Gastroesophageal sphincter (tissue), 4 donors: ENCODE measurements around the gene MPP2. TPM values are rescaled to one million over a fixed set of nuclear protein-coding genes. Genes with fewer than 3 reads are reported as not detected.

Experiments used
- ATAC-seq: fragments of 150-250 bp; one replicate; pipeline ENCODE4 v1.9.1; 2016; ENCODE audit warnings: mild to moderate bottlenecking, moderate library complexity
- H3K27ac ChIP-seq, 4 donors: fragments of 200-600 bp; sonication (generic) in 3 of 4; 1 replicate in 3 of 4; 2 replicates in 1 of 4; pipeline ENCODE4 v1.5.1; 2016 to 2019
- H3K27me3 ChIP-seq: fragments of 200-600 bp; sonication (generic); one replicate; pipeline ENCODE4 v1.5.1; 2019
- H3K36me3 ChIP-seq, 2 donors: fragments of 200-600 bp; sonication (generic); one replicate each; pipeline ENCODE4 v1.5.1; 2019; ENCODE audit warnings: control low read depth in 1 of 2
- H3K4me1 ChIP-seq, 3 donors: fragments of 200-600 bp; sonication (generic); 1 replicate in 2 of 3; 2 replicates in 1 of 3; pipeline ENCODE4 v1.5.1; 2016 to 2019; ENCODE audit warnings: control low read depth in 2 of 3
- H3K4me3 ChIP-seq, 2 donors: fragments of 200-600 bp; sonication (generic); one replicate each; pipeline ENCODE4 v1.5.1; 2019; ENCODE audit warnings: mild to moderate bottlenecking in 1 of 2, moderate library complexity in 1 of 2
- H3K9me3 ChIP-seq, 3 donors: fragments of 200-600 bp; sonication (generic); one replicate each; pipeline ENCODE4 v1.5.1; 2017 to 2019; ENCODE audit warnings: control low read depth in 2 of 3
- EP300 ChIP-seq: sonication (generic); formaldehyde crosslinking; IDR thresholded peaks from one replicate; pipeline ENCODE4 v1.6.1; 2017; ENCODE audit warnings: antibody characterized with exemption, mild to moderate bottlenecking
- POLR2A ChIP-seq, 2 donors: fragments of 450-650 bp; IDR thresholded peaks; one replicate each; pipeline ENCODE4 v1.6.1; 2017; ENCODE audit warnings: antibody characterized with exemption in 2 of 2, mild to moderate bottlenecking in 2 of 2, moderate library complexity in 1 of 2
- POLR2AphosphoS5 ChIP-seq: sonication (generic); formaldehyde crosslinking; IDR thresholded peaks from one replicate; pipeline ENCODE4 v1.6.1; 2017; ENCODE audit warnings: antibody characterized with exemption
- WGBS, 2 donors: methylation state at CpG; one replicate each; pipeline ENCODE4 v1.1.5; 2018; ENCODE audit warnings: low coverage in 1 of 2; 5-methylcytosine and 5-hydroxymethylcytosine counted together
- total RNA-seq, 4 donors: library from RNA; depleted of rRNA; stranded (reverse); fragments of >200 nt; gene quantifications; one replicate each; pipeline ENCODE4 v1.1.0, GENCODE V29; 2016
- TF ChIP-seq, protein P1 (sequence below), 4 experiments: fragments of 200-600 bp in 2 of 4; fragments of 450-650 bp in 2 of 4; sonication (generic) in 1 of 4; IDR thresholded peaks; one replicate each; pipeline ENCODE4 v1.5.1; 2017 to 2019; ENCODE audit warnings: antibody characterized with exemption in 4 of 4, mild to moderate bottlenecking in 2 of 4, moderate library complexity in 2 of 4

Gene MPP2
- total RNA-seq, 4 donors from 2014 or later: 6.3 to 20.9 (median 15.1) TPM

DNA sequence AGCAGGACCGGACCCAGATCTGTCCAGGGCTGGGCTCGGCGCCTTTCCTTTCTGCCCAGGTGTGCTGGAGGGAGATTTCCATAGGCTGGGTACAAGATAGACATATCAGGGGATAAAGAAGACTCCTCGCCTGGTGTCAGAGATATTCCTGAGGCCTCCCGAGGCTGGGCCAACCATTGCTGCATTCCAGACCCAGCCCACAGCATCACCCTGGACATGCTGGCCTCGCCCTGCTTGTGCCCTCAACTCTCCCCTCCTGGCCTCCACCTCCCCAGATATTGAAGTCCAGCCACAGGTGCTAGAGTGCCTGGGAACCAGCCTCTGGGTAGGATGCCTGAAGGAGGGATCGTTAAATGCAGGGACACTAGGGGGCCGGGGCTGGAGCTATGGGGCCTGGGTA, 58.2 kb downstream of the MPP2 start:
- ATAC-seq: no peak
- 80% methylated on average over 1 of the region's 8 CpGs; no CpG with 5 or more reads in 1 of the 2 donors for WGBS, 2 donors
- peaks cover 18% of the 10 kb centered on the region for H3K27me3 ChIP-seq
- H3K4me3 ChIP-seq: no peak overlapping the region
- TF ChIP-seq EP300 (no peak), POLR2AphosphoS5 (no peak), POLR2A (IDR thresholded peaks at IDR 0.05) (no peak)
- TF ChIP-seq, protein P1, sequence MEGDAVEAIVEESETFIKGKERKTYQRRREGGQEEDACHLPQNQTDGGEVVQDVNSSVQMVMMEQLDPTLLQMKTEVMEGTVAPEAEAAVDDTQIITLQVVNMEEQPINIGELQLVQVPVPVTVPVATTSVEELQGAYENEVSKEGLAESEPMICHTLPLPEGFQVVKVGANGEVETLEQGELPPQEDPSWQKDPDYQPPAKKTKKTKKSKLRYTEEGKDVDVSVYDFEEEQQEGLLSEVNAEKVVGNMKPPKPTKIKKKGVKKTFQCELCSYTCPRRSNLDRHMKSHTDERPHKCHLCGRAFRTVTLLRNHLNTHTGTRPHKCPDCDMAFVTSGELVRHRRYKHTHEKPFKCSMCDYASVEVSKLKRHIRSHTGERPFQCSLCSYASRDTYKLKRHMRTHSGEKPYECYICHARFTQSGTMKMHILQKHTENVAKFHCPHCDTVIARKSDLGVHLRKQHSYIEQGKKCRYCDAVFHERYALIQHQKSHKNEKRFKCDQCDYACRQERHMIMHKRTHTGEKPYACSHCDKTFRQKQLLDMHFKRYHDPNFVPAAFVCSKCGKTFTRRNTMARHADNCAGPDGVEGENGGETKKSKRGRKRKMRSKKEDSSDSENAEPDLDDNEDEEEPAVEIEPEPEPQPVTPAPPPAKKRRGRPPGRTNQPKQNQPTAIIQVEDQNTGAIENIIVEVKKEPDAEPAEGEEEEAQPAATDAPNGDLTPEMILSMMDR (IDR thresholded peaks at IDR 0.05): no peak
- H3K27ac ChIP-seq: no peak overlapping the region
- peaks cover 0 to 19% (median 4%) of the 10 kb centered on the region in 3 donors for H3K4me1 ChIP-seq
- H3K9me3 ChIP-seq: no peaks in the 10 kb centered on the region
- no peaks in the 10 kb centered on the region for H3K36me3 ChIP-seq

DNA sequence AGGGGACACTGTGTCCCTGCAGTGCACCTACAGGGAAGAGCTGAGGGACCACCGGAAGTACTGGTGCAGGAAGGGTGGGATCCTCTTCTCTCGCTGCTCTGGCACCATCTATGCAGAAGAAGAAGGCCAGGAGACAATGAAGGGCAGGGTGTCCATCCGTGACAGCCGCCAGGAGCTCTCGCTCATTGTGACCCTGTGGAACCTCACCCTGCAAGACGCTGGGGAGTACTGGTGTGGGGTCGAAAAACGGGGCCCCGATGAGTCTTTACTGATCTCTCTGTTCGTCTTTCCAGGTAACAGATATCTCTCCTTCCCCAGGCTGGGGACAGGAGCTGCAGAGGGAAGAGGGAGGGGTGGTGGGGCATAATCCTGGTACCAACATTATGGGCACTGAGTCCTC, 58.7 kb downstream of the MPP2 start:
- 47% methylated on average over 3 of the region's 10 CpGs; no CpG with 5 or more reads in 1 of the 2 donors for WGBS, 2 donors
- no peak for ATAC-seq
- H3K4me3 ChIP-seq: no peak overlapping the region

DNA sequence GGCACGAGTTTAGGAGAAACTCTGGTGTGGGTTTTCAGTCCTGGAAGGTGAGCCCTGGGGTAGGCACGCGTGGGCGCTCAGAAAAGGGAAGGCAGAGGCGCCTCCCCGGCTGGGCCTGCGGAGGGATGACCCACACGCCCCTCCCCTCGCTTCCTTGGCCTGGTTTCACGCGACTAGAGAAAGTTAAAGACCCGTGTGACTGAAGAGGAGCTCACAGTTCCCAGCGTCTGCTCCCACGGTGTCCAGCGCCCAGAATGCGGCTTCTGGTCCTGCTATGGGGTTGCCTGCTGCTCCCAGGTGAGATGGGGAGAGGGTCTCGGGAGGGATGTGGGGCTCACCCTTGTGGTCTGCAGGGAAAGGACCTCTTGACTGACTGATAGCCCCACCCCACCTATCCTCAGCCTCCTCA, 60.4 kb downstream of the MPP2 start, which contains the start of gene CD300LG:
Gene CD300LG, plus strand, starts transcription at position 214 of the 409 bp plus-strand sequence. Its CDS starts 41 bp downstream, at position 255.
- no peaks in the 10 kb centered on the region for H3K9me3 ChIP-seq
- H3K27ac ChIP-seq: peak within 1 kb of the TSS in 2 of 4 donors; percentile 12 to 39
- peaks cover 0 to 22% (median 4%) of the 10 kb centered on the region in 3 donors for H3K4me1 ChIP-seq
- no peak for TF ChIP-seq EP300
- TF ChIP-seq, protein P1 (IDR thresholded peaks at IDR 0.05): no peak
- TF ChIP-seq POLR2AphosphoS5: no peak
- no peak for TF ChIP-seq POLR2A (IDR thresholded peaks at IDR 0.05)
- H3K4me3 ChIP-seq: peak within 1 kb of the TSS in 1 of 2 donors; percentile 23
- no peaks in the 10 kb centered on the region for H3K36me3 ChIP-seq
- peaks cover 3% of the 10 kb centered on the region for H3K27me3 ChIP-seq
- no peak for ATAC-seq
- WGBS, 2 donors: 47 to 63% methylated on average over 3 to 13 of the region's 17 CpGs

More for the DNA sequence above, 58.7 kb downstream of the MPP2 start:
- Histone ChIP-seq H3K27ac (no peak overlapping the region), H3K9me3 (no peaks in the 10 kb centered on the region), H3K4me1 (peaks cover 0 to 19% (median 4%) of the 10 kb centered on the region in 3 donors), H3K27me3 (peaks cover 13% of the 10 kb centered on the region), H3K36me3 (no peaks in the 10 kb centered on the region)
- no peak for TF ChIP-seq POLR2A (IDR thresholded peaks at IDR 0.05)
- TF ChIP-seq EP300: no peak
- TF ChIP-seq POLR2AphosphoS5: no peak
- TF ChIP-seq, protein P1 (IDR thresholded peaks at IDR 0.05): no peak

DNA sequence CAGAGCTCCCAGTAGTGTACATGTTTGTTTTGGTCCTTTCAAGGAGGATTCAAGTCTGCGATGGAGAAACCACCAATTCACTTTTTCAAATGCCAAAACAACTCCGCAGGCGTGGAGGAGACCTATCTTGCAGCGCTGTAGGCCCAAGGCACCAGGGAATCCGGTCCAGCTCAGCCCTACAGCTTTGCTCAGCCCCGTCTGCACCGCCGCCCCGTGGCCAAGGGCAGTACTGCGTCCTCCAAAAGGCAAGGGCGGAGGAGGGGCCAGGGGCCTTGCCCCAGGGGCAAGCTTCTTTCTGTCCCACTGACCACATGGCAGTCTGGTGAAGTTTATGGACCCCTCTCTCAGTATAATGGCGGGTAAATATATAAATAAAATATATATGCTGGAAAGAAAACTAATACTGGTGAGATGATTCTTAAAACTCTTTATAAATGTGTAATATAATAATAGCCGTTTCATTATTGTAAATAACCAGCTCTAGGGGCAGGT, 61.1 kb downstream of the MPP2 start:
- 17 to 20% methylated on average over 2 to 5 of the region's 13 CpGs for WGBS, 2 donors
- H3K27me3 ChIP-seq: no peaks in the 10 kb centered on the region
- peak overlapping the region in 2 of 4 donors; percentile 9 to 39 for H3K27ac ChIP-seq
- no peaks in the 10 kb centered on the region for H3K36me3 ChIP-seq
- peak; percentile 95 for ATAC-seq
- no peak overlapping the region for H3K4me3 ChIP-seq
- H3K4me1 ChIP-seq: peaks cover 0 to 29% (median 4%) of the 10 kb centered on the region in 3 donors
- no peaks in the 10 kb centered on the region for H3K9me3 ChIP-seq
- TF ChIP-seq, protein P1 (IDR thresholded peaks at IDR 0.05): peak in 3 of 4 experiments; percentile 93 to 99 (median 98)
- TF ChIP-seq POLR2A (IDR thresholded peaks at IDR 0.05) (no peak), POLR2AphosphoS5 (peak; percentile 19), EP300 (no peak)

DNA sequence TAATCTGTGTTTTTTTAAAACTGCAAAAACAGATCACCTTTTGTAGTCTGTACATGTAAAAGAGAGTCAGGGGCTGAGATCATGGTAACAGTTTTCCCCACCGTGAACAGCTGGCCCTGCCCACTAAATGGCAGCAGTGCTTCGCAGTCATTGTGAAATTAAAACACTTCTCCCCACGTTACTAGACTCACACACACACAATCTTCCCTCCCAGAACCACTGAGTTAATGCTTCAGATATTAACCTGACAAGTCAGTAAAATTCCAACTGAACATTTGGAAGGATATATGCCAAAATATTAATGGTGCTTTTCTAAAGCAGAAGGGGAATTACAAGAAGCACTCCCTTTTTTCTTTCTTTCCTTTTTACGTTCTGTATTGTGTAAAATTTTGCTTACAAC, 61.6 kb downstream of the MPP2 start:
- Histone ChIP-seq H3K4me3 (no peak overlapping the region), H3K27ac (peak overlapping the region in 2 of 4 donors; percentile 9 to 39), H3K27me3 (no peaks in the 10 kb centered on the region), H3K9me3 (no peaks in the 10 kb centered on the region), H3K36me3 (no peaks in the 10 kb centered on the region), H3K4me1 (peaks cover 0 to 34% (median 4%) of the 10 kb centered on the region in 3 donors)
- TF ChIP-seq, protein P1 (IDR thresholded peaks at IDR 0.05): no peak
- TF ChIP-seq EP300 (no peak), POLR2AphosphoS5 (no peak), POLR2A (IDR thresholded peaks at IDR 0.05) (no peak)
- 46 to 49% methylated on average over 4 of the region's 4 CpGs for WGBS, 2 donors
- no peak for ATAC-seq
